ENCODE data around the gene PACRG. TPM values are rescaled to one million over a fixed set of nuclear protein-coding genes. Genes with fewer than 3 reads are reported as not detected.

Gene PACRG
- total RNA-seq, 1 donor from 2014 or later: 1.8 TPM

DNA sequence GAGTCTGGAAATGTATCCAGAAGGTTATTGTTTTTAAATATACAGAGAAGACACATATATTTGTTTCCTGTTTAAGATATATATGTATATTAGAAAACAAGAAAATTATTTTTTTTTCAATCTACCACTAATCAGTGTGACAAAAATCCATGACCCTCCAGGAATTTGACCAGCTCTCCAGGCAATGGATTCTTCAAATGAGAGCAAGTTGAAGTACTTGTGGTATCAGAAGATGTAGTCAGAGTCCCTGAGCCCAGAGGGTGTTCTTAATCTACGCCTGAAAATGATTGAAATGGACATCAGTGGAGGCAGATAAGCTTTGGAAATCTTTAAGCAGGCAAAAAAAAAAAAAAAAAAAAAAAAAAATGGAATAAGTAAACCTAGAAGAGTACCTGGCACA is 500.3 kb downstream of the PACRG start:
- ATAC-seq (no peak), DNase-seq (ENCODE audit: low spot score) (no peak)

DNA sequence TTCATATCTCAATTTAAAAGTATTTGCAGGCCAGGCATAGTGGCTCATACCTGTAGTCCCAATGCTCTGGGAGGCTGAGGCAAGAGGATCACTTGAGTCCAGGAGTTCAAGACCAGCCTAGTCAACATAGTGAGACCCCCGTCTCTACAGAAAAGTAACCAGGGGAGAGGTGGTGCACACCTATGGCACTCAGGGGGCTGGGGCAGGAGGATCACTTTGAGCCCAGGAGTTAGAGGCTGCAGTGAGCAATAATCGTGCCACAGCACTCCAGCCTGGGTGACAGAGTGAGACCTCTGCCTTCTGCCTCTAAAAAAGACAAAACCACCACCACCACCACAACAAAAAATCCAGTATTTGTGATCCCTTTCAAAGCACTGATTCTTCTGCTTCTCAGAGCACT is 501.3 kb downstream of the PACRG start:
- DNase-seq (ENCODE audit: low spot score): no peak
- ATAC-seq: no peak

DNA sequence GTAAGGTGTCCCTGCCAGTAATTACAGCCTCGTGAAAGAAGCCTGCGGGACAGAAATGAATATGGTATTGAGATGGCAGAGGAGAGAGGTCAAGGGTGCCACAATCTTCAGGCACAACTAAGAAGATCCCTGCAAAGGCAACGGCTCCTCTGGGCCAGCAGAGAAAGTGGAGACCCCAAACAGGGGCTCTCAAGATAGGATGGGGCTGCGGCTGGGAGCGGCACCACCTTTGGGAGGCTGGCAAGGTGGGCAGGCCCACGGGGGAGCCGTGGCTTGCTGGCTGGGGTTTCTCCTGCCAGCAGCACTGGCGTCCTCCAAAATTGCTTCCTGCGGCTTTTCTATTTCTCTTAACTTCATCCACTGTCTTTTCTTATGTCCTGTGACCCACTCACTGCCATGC is 503.1 kb downstream of the PACRG start:
- DNase-seq (ENCODE audit: low spot score) (no peak), ATAC-seq (no peak)

DNA sequence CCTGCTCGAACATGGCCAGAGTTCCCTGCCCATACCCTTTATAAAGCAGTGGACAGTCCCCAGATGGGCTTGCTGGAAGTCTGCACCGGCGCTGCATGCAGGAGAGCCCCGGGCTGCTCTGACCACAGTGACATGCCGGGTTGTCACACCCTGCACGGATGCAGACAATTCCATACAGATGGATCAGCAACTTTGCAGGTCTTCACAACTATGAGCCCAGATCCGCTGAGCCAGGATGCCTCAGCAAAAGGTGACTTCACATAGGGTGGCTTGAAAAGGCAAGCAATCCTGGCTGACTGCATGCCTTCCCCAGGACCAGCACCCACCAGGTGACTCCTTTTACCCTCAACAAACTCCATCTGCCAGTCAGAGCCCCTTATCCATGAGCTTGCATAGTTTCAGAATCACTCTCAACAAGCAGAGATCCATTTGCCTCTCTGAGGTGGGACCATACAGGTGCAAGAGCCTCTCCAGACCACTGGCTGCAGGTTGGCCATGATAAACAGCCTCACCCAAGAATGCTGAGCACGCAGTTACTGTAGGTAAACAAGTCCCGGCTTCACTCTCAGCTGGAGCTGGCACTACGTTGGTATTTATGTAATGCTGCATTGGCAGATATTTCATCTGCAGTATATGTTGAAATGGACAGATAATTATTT is 503.7 kb downstream of the PACRG start:
- DNase-seq (ENCODE audit: low spot score) (no peak), ATAC-seq (peak; percentile 91)

DNA sequence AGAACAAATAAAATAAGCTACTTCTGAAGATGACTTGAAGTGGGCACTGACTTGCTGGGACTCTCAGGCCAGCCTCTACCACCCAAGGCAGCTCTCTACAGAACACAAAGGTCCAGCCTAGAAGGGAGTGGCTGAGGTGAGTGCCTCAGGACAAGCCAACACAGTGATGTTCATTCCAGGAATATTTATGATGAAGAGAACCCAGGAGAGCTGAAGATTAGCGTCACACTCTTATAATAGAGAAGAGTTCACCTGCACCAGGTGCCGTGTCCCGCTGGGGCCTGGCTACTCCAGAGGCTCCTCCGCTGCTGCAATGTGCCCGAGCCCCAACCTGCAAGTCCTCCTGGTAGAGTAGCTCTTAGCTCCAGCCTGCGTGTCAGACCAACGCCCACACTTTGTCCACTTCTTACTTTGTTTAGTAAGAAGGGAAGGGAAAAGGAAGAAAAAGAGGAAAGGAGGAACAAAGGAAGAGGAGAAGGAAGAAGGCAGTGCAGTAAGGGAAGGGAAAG is 504.3 kb downstream of the PACRG start:
- ATAC-seq (peak; percentile 48), DNase-seq (ENCODE audit: low spot score) (no peak)

DNA sequence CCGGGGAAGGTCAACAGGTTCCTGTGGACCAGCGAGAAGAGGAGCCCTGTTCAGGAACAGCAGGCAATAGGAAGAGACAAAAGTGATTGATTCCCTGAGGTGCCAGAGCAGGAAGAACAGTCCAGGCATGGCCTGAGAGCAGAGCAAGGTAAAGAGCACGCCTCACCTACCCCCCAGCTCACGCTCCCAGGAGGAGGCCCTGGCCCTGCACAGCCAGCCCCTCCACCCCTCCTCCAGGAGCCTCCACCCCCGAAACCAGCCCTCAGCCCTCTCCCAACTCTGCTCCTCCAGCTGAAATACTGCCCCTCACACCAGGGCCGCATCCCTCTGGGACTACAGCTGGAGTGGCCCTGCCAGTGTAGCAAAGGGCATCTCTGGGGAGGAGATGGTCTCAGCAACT is 504.9 kb downstream of the PACRG start:
- DNase-seq (ENCODE audit: low spot score): no peak
- ATAC-seq: no peak

DNA sequence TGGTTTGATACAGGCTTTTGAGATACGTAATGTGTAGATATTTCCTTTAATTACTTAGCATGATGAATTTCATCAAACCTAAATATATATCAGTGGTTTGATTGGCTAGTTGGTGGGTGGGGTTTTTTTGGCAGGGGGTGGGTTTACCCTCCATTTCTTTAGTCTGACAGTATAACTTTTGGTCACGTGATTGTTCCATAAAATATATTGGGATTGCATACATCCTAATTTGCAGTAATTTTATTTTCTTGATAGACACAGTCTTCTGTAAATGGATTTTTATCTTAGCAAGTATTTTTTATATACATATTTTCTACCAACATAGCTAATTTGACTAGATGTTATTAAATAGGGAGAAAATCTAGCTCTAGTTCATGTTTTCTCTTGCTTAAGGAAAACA is 509.3 kb downstream of the PACRG start:
- ATAC-seq (no peak), DNase-seq (ENCODE audit: low spot score) (no peak)

DNA sequence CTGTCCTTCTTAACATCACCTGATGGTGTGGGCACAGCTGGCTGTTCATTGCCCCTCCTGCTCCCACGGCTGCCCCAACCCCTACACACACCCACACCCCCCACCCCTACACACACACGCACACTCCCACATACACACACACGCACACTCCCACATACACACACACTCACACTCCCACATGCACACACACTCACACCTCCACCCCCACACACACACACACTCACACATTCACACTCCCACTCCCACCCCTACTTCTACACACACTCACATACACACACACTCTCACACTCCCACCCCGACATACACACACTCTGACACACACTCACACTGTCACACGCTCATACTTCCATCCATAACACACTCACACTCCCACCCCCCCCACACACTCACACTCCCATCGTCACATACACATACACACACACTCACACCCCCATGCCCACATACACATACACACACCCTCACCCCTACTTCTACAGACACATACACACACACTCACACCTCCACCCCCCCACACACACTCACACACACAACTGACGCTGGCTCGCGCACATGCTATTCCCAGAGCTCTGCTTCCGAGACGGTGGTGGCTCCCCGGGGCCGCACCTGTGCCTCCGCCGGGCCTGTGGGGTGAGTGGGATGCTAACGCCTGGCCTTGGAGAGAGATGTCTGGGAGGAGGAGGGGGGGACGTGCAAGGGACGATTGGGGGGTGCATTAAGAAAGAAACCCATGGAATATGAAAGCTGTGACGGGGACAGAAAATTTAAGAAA is 512.0 kb downstream of the PACRG start:
- no peak for ATAC-seq
- no peak for DNase-seq (ENCODE audit: low spot score)

DNA sequence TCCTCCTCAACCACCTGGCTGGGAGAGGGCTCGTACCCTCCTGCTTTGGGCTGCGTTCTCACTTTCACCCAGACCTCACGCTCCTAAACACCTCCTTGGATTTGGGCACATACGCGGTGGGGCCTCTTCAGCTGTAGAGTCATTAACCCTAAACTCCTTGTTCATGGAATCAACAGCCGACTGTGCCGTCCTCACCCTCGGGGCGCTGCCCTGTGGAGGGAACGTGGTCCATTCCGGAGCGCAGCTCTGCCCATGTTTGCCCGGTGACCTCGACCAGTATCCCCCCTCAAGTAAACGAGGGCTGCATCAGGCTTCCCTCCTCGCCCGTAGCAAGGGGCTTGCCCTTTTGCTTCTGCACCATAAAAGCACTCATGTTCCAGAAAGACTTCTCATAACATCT is 512.8 kb downstream of the PACRG start:
- ATAC-seq (no peak), DNase-seq (ENCODE audit: low spot score) (no peak)

DNA sequence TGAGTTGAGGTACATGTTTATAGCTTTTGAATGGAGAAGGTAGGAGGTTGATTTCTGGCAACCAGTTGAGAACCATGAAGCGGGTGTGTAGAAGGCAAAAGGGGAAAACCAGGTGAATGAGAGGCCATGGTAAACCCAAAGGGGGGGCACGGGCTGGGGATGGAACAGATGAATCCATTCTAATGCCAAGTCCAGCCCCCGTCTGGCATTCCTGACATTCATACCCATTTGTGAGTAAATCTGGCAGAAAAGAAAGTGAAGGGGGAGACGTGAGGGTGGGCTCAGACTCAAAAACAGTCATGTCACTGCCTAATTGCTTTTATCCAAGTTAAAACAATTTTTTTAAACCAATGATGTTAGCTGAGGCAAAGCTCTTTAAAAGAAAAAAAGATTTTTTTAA is 513.9 kb downstream of the PACRG start:
- DNase-seq (ENCODE audit: low spot score): no peak
- ATAC-seq: no peak

DNA sequence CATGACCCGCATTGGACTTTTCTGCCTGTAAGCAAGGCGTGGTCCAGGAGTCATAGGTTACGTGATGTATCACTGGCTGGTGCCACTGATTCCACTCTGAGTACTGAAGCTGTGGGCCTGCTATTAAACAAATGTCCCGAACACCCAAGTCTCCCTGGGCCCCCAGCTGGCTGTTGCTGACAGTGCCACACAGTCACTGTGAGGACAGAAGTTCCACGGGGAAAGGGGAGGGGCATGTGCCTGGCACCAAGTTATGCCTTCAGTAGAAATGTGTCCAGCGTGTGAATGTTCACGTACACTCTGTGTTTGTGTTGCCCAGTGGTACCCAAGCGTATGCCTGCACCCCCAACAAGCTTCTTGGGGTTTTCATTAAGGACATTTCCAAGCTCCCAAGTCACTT is 515.3 kb downstream of the PACRG start:
- ATAC-seq: no peak

DNA sequence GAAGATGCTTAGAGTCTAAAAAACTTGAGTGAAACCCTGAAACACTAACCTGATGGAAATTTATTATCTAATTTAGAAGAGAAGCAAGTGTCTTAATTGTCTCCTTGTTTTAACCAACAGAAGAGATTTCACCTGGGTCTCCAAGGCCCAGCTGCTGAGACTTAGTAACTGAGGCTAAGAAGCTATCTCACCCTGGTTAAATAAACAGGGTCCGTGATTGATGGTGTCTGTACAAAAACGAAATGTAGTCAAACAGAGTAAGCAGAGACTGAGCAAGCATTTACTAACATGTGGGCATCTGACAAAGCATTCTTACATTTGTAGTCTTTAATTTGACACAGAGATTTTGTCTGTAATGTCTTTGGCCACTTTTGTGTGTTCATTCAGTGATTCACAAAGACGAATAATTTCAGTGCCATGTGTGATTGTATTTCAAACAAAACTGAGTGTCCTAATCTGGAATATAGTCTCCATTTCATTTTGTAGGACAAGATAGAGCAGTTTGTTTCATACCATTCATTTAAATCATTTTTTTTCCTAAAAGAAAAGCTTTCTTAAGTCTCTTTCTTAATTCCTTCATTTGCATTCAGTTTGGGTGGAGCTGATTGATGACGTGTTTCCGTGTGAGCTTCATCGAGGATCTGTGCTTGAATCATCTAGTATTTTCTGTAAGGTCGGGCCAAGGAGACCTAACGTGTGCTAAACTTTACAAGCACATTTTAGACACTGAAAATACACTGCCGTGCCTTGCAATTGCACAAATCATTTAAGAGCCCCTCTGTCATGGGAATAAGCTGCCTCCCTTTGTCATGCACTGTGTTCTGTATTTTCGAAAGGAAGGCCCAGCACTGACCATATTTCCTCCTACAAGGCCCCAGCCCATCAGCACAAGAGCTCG is 516.2 kb downstream of the PACRG start:
- DNase-seq (ENCODE audit: low spot score): no peak

More for the DNA sequence above, 515.3 kb downstream of the PACRG start:
- no peak for DNase-seq (ENCODE audit: low spot score)

DNA sequence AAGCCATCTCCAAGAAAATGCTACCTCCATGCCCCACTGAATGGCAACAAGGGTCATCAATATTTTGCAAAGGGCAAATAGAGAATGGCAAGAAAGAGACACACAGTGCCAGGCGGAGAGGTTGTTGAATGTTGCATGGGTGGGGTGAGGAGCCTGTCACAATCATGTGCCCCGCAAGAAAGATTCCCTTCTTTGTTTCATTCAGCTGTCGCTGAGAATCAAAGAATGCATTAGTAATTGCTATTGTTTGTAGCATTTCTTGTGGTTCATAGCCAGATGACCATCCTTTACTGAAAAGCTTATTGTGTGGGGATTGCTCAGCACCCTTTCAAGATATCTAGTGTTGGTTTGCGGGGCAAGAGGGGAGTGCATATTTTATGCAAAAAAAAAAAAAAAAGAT is 520.3 kb downstream of the PACRG start:
- no peak for DNase-seq (ENCODE audit: low spot score)
- ATAC-seq: no peak

More for the DNA sequence above, 516.2 kb downstream of the PACRG start:
- no peak for ATAC-seq

DNA sequence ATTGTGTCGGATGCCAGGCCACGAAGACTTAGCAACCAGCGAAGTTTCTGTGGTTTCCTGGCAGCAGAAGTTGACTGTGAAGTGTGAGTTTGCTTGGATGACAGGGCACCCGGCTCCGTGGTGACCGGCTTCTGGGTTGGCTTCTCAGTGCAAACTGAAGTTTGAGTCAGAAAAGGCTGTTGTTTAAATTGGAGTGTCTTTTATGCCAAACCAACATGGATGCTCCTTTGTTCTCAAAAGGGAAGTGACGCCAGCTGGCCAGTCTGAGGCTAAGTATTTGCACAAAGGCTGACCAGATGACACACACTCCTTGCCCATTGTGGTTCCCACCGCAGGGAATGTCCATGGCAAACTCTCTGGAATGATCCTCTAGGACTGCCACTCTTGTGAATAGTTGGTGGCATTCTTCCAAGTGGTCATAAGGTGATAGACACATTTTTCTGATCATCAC is 521.9 kb downstream of the PACRG start:
- ATAC-seq (no peak), DNase-seq (ENCODE audit: low spot score) (no peak)

DNA sequence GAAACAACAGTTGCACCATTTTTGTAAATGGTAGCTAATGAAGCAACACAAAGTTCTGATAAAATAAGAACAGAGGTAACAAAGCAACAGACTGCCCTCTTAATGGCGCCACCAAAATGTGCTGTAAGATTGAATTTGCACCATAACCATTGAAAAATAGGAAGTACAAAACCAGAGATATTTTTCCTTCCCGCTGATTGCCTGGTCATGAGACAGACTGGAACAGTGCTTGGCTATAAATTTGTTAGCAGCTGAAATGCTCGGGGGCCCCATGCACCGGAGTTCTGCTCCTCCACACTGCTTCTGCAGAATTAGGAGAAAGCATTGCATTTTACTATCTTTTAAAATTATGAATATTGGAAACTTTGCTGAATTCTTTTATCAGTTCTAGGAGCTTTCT is 522.3 kb downstream of the PACRG start:
- ATAC-seq: no peak

DNA sequence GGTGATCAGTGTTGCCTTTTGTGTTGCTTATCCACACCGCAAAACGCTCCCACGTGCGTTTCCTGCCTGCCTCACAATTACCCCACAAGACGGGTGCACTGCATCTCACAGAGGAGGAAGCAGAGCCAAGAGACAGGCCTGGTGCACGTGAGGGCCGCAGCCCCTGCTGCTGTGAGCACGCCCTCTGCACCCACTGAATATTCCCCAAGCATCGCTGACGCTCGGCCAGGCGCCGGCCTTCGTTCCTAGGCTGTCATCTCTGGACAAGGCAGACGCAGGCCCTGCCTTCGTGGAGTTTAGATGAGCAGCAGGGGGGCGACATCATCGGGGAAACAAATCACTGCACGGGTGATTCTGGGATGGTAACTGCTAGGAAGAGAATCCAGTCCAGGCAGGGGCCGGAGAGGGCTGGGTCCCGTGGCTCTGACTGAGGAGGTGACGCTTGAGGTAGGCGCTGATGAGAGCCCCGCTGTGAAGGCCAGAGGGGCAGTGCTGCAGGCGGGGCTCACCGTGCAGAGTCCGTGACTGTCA is 524.4 kb downstream of the PACRG start:
- DNase-seq (ENCODE audit: low spot score) (no peak), ATAC-seq (no peak)

More for the DNA sequence above, 522.3 kb downstream of the PACRG start:
- no peak for DNase-seq (ENCODE audit: low spot score)

DNA sequence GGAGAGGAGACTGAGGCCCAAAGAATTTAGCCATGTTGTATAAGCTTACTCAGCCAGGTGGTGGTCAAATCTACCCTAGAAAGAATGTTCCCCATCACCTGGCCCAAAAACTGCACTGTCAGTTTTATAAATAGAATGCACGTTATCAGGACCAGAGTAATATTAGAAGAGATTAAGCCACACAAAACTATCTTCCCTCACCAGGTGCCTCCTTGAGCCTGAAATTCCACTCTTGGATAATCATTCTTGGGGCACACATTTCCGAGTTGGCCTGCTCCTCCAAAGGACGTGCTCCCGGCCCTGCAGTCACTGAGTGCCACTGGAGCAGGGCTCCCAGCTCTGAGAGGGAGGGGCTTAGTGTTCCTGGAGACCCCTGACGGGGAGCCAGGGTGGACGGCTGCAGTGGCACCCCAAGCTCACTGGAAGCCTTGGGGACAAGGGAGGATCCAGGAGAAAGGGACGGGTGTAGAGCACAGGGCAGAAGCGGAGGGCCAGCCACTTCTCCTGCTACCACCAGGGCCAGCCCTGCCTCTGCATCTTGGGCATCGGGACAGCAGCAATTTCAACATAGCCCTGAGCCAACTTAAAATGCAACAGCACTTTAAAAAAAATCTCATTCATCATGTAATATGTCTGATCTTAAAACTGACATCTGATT is 525.9 kb downstream of the PACRG start:
- DNase-seq (ENCODE audit: low spot score): no peak
- no peak for ATAC-seq

DNA sequence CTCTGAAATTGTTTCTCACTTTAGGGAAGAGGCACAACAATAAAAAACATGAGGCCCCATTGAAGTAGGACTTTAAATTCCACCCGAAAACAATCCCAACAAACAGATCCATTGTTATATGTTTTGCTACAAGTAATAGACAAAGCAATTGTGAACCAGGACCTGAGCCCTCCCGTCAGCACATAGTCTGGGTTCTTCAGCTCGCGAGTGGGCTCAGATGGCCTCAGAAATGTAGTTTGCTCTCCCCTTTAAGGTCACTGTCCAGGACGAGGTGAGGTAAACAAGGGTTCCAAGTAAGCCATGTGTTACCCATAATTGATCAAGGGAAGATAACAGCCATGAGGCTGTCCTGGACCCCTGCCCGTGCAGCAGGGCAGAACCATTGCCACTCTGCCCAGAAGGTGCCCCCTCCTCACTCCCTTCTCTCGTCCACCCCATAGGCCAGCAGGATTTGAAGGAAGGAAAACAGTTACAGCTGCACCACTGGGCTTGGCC is 526.6 kb downstream of the PACRG start:
- DNase-seq (ENCODE audit: low spot score): no peak
- no peak for ATAC-seq

DNA sequence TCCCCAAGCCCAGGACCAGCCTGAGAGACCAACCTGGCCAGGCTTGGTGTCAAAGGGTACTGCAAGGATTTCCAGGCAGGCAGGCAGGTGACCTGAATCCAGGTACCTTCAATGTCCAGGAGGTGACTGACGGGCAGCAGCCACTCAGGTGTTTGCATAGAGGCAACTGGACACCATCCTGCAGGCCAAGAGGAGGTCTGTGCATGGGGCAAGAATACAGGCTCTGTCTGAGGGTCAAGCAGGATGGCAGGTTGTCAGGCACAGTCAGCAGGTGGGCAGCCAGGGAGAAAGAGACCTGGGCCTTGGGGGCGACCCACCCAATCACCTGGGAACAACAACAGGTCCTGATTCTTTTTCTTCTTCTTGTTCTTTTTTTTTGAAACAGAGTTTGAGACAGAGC is 527.5 kb downstream of the PACRG start:
- ATAC-seq (no peak), DNase-seq (ENCODE audit: low spot score) (no peak)

DNA sequence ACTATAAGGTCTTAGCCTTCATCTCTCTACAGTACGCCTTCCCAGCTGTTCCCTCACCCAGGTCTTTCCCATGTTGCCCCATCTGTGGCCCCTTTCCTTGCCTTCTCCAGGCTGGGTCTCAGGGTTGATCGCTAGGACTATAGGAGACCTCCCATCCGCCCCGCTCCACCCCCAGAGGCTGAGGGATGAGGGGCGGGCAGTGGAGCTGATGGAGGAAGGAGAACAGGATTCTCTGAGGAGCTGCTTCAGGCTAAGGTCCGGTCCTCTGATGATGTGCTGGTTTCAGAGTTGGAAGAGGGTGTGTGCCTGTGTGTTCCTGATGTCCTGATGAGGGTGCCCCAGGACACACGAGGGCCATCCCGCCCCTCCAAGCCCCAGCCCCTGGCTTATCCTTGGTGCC is 531.9 kb downstream of the PACRG start:
- DNase-seq (ENCODE audit: low spot score): no peak
- no peak for ATAC-seq

Measured in left lobe of liver (tissue), 2 donors.